Lung (tissue), 12 donors: ENCODE data around the gene NTRK3. TPM values are rescaled to one million over a fixed set of nuclear protein-coding genes. Genes with fewer than 3 reads are reported as not detected.

ENCODE experiments used
- ATAC-seq: fragments of 200-7000 bp; cut with Tn5 transposase; one replicate; pipeline ENCODE4 v1.9.1; 2020; ENCODE audit warnings: moderate number of reproducible peaks; ENCODE audit not compliant: insufficient read depth, low FRiP score
- DNase-seq, 3 donors: peaks; one replicate each; pipeline ENCODE4 v3.0.0-alpha.2; 2013 to 2017
- H3K27ac ChIP-seq, 2 donors: one replicate each; pipeline ENCODE4 v1.5.1; 2013; ENCODE audit warnings: mild to moderate bottlenecking in 2 of 2, moderate library complexity in 2 of 2, control low read depth in 1 of 2, inconsistent platforms in 1 of 2, low read depth in 1 of 2, low read length in 1 of 2
- H3K27me3 ChIP-seq, 3 donors: one replicate each; pipeline ENCODE4 v1.5.1; 2013; ENCODE audit warnings: low read length in 2 of 3; ENCODE audit not compliant: control insufficient read depth in 3 of 3, insufficient read depth in 3 of 3
- H3K36me3 ChIP-seq, 4 donors: one replicate each; pipeline ENCODE4 v1.5.1; 2013; ENCODE audit warnings: low read length in 4 of 4, mild to moderate bottlenecking in 1 of 4, moderate library complexity in 1 of 4; ENCODE audit not compliant: control insufficient read depth in 4 of 4, insufficient read depth in 4 of 4
- H3K4me1 ChIP-seq, 5 donors: one replicate each; pipeline ENCODE4 v1.5.1; 2013; ENCODE audit warnings: low read length in 5 of 5, mild to moderate bottlenecking in 2 of 5, moderate library complexity in 1 of 5; ENCODE audit not compliant: control insufficient read depth in 5 of 5, insufficient read depth in 5 of 5
- H3K4me3 ChIP-seq: one replicate; pipeline ENCODE4 v1.5.1; 2013; ENCODE audit warnings: mild to moderate bottlenecking, control low read depth, moderate library complexity
- H3K9ac ChIP-seq, 2 donors: one replicate each; pipeline ENCODE4 v1.5.1; 2013; ENCODE audit warnings: low read length in 2 of 2, control low read depth in 1 of 2; ENCODE audit not compliant: insufficient read depth in 1 of 2
- H3K9me3 ChIP-seq, 4 donors: one replicate each; pipeline ENCODE4 v1.5.1; 2013; ENCODE audit warnings: low read length in 3 of 4, mild to moderate bottlenecking in 1 of 4, moderate library complexity in 1 of 4; ENCODE audit not compliant: control insufficient read depth in 4 of 4, insufficient read depth in 3 of 4
- WGBS, 2 donors: extraction: QIAGEN DNeasy Blood & Tissue Kit; methylation state at CpG; one replicate each; pipeline ENCODE4 v1.1.7; 2013; 5-methylcytosine and 5-hydroxymethylcytosine counted together
- polyA plus RNA-seq, 2 donors: library from polyadenylated mRNA; stranded (reverse); fragments of 200-250 nt; gene quantifications; one replicate each; pipeline ENCODE4 v1.2.1, GENCODE V29; 2013
- total RNA-seq, 2 donors: library from RNA; depleted of rRNA in 1 of 2; stranded (reverse); fragments of >200 nt in 1 of 2; gene quantifications; one replicate each; pipeline ENCODE4 v1.2.1, GENCODE V29; 2014 to 2021
- TF ChIP-seq, protein P1 (sequence below): IDR thresholded peaks from 2 replicates; pipeline ENCODE4 v1.5.1; 2012; ENCODE audit warnings: mild to moderate bottlenecking; ENCODE audit errors: control extremely low read depth, extremely low read depth
- donor health status: control.
- donor health status: control.
- donor health status: Bipolar disorder and iron deficiency.
- donor health status: healthy.
- donor health status: DM: yes; HTN: yes; CAD: no.

NTRK3 gene
- total and polyA plus RNA-seq, 4 donors, result 0.44 to 11.0 (median 4.2) TPM

DNA sequence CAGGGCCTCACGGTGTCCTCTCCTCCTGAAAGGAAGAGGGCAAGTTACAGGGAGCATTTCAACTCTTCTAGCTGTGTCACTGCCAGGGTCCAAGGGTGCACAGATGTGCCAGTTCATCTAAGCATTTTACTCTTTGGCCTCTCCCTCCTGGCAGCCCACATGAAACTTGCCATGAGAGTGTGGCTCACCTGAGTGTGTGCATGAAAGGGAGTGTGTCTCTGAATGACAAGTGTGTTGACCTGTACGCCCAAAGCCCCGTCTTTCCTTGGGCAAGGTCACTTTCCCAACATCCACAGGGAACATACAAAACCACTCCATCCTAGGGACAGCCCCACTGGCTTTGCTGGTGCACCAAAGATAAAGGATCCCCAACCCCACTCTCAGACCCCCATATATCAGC is 280.0 kb downstream of the NTRK3 start:
- H3K9me3 ChIP-seq, result no peaks in the 10 kb centered on the region
- H3K27me3 ChIP-seq, result peaks cover 0 to 3% (median 0%) of the 10 kb centered on the region in 3 donors
- H3K9ac ChIP-seq, result no peak overlapping the region
- H3K4me1 ChIP-seq, result peaks cover 0 to 2% (median 0%) of the 10 kb centered on the region in 5 donors
- WGBS, 2 donors, result 81 to 86% methylated on average over 3 of the region's 3 CpGs
- no peak overlapping the region for H3K4me3 ChIP-seq
- no peak overlapping the region for H3K27ac ChIP-seq
- no peak for DNase-seq
- no peaks in the 10 kb centered on the region for H3K36me3 ChIP-seq
- ATAC-seq, result no peak
- TF ChIP-seq, protein P1, sequence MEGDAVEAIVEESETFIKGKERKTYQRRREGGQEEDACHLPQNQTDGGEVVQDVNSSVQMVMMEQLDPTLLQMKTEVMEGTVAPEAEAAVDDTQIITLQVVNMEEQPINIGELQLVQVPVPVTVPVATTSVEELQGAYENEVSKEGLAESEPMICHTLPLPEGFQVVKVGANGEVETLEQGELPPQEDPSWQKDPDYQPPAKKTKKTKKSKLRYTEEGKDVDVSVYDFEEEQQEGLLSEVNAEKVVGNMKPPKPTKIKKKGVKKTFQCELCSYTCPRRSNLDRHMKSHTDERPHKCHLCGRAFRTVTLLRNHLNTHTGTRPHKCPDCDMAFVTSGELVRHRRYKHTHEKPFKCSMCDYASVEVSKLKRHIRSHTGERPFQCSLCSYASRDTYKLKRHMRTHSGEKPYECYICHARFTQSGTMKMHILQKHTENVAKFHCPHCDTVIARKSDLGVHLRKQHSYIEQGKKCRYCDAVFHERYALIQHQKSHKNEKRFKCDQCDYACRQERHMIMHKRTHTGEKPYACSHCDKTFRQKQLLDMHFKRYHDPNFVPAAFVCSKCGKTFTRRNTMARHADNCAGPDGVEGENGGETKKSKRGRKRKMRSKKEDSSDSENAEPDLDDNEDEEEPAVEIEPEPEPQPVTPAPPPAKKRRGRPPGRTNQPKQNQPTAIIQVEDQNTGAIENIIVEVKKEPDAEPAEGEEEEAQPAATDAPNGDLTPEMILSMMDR, result no peak

DNA sequence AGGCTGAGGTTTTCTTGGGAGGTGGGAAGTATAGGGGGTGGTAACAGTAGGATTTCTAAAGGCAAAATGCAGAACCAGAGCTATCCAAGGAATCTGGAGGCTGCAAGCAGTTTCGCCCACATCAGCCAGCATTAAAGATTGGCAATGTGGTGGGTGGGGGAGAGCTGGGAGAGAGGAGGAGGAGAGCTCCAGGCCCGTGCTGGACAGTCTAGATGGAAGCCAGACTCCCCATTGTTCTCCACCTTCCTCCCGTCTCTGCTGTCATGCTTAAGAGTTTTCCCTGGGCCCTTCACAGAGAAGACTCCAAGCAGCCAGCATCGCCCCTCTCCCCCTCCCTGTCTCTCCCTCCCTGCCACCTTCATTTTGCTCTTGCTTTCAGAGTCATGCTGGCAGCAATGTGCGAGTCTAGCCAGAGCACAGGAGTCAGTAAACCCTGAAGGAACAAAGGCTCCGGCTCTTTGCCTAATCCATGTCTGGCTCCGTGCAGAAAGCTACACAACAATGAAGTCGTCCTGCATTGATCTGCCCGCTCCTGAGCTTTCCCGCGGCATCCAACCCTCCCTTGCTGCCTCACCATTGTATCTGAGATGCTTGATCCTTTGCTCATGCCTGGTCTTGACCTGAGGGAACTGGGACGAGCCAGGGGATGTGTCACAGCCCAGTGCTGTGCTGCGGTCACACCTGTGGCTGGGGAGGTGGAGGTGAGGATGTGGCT is 282.9 kb downstream of the NTRK3 start:
- Histone ChIP-seq H3K36me3 (no peaks in the 10 kb centered on the region), H3K9me3 (no peaks in the 10 kb centered on the region), H3K4me1 (no peaks in the 10 kb centered on the region), H3K27ac (no peak overlapping the region), H3K27me3 (no peaks in the 10 kb centered on the region), H3K9ac (no peak overlapping the region), H3K4me3 (no peak overlapping the region)
- no peak for ATAC-seq
- WGBS, 2 donors, result 71 to 80% methylated on average over 13 of the region's 13 CpGs
- no peak for DNase-seq
- TF ChIP-seq, protein P1, result no peak

DNA sequence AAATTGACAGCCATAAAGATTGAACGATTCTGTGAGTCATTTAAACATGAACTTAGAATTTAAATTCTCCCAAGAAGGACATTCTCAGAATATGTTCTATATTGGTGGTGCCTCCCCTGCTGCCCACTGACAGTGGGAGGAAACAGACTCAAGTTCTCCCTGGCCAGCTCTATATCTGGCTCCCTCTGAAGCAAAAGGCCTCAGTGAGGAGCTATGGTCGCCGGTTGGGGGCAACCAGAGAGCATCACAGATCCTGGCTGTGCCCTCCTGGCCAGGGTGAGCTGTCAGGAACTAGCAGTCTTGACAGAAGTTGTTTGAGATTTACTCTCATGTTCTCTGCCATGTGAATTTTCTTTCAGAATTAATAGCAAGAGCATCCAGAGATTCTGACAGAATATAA is 285.5 kb downstream of the NTRK3 start:
- Histone ChIP-seq H3K9me3 (no peaks in the 10 kb centered on the region), H3K27ac (no peak overlapping the region), H3K27me3 (no peaks in the 10 kb centered on the region), H3K4me1 (no peaks in the 10 kb centered on the region), H3K4me3 (no peak overlapping the region), H3K36me3 (no peaks in the 10 kb centered on the region), H3K9ac (no peak overlapping the region)
- DNase-seq (no peak), ATAC-seq (no peak)
- TF ChIP-seq, protein P1, result no peak
- WGBS, 2 donors, result 80 to 92% methylated on average over 3 of the region's 3 CpGs

DNA sequence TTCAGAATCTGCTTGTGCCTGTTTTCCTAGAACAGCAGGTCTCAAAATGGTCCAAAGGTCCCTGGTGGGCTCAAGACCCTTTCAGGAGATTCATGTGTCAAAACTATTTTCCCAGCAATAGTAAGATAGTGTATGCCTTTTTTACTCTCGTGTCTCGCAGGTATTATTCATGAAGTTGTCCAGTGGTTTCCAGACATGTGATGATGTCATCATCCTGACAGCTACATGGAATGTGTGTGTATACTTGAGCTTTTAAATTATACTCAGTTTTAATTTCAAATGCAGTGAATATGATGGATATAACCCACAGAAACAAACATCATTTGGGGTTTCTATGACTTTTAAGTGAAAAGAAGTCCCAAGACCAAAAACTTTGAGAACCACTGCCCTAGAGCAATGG is 288.6 kb downstream of the NTRK3 start:
- H3K9ac ChIP-seq, result no peak overlapping the region
- H3K4me3 ChIP-seq, result no peak overlapping the region
- H3K9me3 ChIP-seq, result no peaks in the 10 kb centered on the region
- no peaks in the 10 kb centered on the region for H3K27me3 ChIP-seq
- peaks cover 0 to under 1% (median 0%) of the 10 kb centered on the region in 5 donors for H3K4me1 ChIP-seq
- H3K27ac ChIP-seq, result no peak overlapping the region
- no peak for ATAC-seq
- H3K36me3 ChIP-seq, result no peaks in the 10 kb centered on the region
- TF ChIP-seq, protein P1, result no peak
- no peak for DNase-seq
- WGBS, 2 donors, result 75 to 79% methylated on average over 2 of the region's 2 CpGs
